SKM-1 treated with dmso at 0.1 percent for 144 hours (cell line): ENCODE results near the gene TP53BP1.
A peak's percentile ranks its signal among the peaks of the same experiment; 100 is the strongest.
"Not testable (repeated sequence)": the region's sequence is repeated elsewhere in the genome, so short reads cannot be mapped to it uniquely, and the experiment has no call there.

Experiments
- DNase-seq: peaks from one replicate; lab custom pipeline; 2025; ENCODE audit not compliant: unreplicated experiment; lab: John Stamatoyannopoulos, UW

TP53BP1 gene, protein sequence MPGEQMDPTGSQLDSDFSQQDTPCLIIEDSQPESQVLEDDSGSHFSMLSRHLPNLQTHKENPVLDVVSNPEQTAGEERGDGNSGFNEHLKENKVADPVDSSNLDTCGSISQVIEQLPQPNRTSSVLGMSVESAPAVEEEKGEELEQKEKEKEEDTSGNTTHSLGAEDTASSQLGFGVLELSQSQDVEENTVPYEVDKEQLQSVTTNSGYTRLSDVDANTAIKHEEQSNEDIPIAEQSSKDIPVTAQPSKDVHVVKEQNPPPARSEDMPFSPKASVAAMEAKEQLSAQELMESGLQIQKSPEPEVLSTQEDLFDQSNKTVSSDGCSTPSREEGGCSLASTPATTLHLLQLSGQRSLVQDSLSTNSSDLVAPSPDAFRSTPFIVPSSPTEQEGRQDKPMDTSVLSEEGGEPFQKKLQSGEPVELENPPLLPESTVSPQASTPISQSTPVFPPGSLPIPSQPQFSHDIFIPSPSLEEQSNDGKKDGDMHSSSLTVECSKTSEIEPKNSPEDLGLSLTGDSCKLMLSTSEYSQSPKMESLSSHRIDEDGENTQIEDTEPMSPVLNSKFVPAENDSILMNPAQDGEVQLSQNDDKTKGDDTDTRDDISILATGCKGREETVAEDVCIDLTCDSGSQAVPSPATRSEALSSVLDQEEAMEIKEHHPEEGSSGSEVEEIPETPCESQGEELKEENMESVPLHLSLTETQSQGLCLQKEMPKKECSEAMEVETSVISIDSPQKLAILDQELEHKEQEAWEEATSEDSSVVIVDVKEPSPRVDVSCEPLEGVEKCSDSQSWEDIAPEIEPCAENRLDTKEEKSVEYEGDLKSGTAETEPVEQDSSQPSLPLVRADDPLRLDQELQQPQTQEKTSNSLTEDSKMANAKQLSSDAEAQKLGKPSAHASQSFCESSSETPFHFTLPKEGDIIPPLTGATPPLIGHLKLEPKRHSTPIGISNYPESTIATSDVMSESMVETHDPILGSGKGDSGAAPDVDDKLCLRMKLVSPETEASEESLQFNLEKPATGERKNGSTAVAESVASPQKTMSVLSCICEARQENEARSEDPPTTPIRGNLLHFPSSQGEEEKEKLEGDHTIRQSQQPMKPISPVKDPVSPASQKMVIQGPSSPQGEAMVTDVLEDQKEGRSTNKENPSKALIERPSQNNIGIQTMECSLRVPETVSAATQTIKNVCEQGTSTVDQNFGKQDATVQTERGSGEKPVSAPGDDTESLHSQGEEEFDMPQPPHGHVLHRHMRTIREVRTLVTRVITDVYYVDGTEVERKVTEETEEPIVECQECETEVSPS (N-terminal part only)

DNA sequence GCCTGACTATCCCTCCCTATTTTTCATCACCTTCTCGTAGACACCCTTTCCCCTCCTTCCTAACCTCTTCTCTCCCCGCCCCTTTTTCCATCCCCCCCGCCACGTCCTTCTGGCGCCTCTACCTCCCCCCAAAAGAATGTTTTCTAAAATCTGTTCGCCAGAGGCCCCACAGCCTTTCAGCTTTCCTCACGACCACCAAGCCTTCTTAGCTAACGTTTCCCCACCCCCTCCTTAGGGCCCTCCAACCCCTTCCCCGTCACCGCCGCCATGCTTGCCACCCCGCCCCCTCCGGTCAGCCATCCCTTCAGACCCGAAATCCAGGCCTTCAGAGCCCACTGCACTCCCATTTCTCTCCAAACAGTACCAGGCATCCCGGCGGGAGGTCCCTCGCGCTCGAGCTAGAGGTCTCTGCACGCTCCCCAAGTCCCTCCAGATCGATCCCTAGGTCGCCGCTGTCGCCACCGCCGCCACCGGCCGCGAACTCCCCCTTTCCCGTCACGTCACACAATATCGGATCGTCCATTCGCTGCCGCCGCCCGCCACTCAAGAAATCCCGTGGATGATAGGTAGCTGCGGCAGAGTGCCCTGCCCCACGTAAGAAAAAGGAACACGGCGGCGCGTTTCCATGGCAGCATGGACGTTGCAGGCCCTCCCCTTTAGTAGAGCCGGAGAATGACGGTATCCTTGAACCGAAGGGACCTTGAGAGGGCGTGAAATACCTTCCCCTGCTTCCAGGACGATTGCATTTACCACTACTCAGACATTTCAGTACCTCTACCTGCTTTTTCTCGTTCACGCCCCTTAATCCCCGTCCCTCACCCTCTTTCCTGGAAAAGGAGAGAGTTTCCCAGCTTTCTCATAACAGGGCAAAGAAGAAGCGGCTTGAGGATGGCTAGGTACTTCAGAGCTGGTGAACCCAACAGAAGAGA, at the start of gene TP53BP1:
Gene TP53BP1, minus strand, starts transcription at position 484 of the 929 bp plus-strand sequence. Its CDS starts 113 bp downstream, at position 371.
- peak; percentile 77 for DNase-seq

GRCh38 chr15:43541785-43542184, 48.8 kb upstream of the TP53BP1 start:
- no peak for DNase-seq

DNA sequence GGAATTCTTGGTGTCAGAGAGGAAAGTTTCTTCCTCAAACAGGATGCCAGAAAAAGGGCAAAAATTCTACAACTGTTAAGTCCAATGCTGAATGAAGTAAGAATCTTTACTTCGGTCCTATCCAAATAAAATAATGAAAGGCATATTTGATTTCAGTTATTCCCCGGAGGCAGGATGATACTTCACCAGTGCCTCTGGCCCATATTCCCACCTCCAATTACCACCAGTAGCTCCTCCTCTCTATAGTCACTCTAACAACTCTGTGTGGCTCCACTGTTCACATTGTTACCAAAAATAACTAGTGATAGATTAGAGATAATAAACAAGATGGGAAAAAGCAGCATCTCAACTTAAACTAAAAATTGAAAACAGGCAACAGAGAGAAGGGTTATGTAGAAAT, 45.1 kb upstream of the TP53BP1 start:
- no peak for DNase-seq

DNA sequence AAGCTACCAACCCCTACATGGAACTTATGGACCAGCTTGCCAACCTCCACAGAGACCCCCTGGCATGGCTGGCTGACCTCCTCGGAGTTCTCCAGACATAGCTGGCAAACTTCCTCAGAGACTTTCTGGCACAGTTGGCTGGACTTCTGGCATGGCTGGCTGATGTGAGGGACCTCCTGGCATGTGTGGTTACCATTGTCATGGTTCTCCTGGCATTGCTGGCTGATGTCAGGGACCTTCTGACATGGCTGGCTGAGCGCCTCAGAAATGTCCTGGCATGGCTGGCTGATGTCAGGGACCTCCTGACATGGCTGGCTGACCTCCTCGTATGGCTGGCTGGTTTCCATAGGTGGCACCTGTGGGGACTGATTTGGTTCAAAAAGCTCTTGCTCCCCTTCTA, 41.9 kb upstream of the TP53BP1 start:
- DNase-seq = no peak

- DNase-seq = not testable (repeated sequence)
Observed at GRCh38 chr15:43532826-43533225, 39.9 kb upstream of the TP53BP1 start.

- DNase-seq = no peak
Observed at GRCh38 chr15:43531018-43531670, 38.2 kb upstream of the TP53BP1 start.

DNA sequence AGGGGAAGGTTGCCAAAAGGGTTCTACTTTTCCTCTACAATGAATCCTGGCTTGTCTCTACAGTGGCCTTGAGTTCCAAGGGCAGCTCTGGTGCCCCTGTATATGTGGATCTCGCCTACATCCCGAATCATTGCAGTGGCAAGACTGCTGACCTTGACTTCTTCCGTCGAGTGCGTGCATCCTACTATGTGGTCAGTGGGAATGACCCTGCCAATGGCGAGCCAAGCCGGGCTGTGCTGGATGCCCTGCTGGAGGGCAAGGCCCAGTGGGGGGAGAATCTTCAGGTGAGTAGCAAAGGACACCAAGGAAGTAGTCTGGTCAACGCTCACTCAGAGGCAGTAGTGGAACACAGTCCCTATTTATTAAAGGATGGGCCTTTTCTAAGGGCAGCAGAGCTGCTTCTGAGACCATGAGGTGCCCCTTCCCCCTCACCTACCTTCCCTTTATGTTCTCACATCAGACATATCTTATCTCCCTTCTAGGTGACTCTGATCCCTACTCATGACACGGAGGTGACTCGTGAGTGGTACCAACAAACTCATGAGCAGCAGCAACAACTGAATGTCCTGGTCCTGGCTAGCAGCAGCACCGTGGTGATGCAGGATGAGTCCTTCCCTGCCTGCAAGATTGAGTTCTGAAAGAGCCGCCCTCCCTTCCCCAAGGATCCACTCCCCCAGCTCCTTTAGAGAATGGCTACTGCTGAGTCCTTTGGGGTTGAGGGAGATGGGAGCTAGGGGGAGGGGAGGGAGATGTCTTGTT, 36.8 kb upstream of the TP53BP1 start:
- DNase-seq = no peak

DNA sequence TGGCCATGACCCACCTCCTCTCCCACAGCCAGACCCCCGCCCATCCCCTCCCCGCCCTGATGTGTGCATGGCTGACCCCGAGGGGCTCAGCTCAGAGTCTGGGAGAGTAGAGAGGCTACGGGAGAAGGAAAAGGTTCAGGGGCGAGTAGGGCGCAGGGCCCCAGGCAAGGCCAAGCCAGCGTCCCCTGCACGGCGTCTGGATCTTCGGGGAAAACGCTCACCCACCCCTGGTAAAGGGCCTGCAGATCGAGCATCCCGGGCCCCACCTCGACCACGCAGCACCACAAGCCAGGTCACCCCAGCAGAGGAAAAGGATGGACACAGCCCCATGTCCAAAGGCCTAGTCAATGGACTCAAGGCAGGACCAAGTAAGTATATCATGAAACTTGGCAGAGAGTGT, 36.2 kb upstream of the TP53BP1 start:
- no peak for DNase-seq

DNA sequence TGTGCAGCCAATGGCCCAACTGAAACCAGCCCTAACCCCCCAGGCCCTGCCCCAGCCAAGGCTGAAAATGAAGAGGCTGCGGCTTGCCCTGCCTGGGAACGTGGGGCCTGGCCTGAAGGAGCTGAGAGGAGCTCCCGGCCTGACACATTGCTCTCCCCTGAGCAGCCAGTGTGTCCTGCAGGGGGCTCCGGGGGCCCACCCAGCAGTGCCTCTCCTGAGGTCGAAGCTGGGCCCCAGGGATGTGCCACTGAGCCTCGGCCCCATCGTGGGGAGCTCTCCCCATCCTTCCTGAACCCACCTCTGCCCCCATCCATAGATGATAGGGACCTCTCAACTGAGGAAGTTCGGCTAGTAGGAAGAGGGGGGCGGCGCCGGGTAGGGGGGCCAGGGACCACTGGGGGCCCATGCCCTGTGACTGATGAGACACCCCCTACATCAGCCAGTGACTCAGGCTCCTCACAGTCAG, 35.6 kb upstream of the TP53BP1 start:
- DNase-seq = no peak

- no peak for DNase-seq
Observed at GRCh38 chr15:43527802-43528541, 35.0 kb upstream of the TP53BP1 start.

GRCh38 chr15:43527016-43527801, 34.3 kb upstream of the TP53BP1 start:
- no peak for DNase-seq

GRCh38 chr15:43526261-43526930, 33.4 kb upstream of the TP53BP1 start:
- DNase-seq = no peak

DNA sequence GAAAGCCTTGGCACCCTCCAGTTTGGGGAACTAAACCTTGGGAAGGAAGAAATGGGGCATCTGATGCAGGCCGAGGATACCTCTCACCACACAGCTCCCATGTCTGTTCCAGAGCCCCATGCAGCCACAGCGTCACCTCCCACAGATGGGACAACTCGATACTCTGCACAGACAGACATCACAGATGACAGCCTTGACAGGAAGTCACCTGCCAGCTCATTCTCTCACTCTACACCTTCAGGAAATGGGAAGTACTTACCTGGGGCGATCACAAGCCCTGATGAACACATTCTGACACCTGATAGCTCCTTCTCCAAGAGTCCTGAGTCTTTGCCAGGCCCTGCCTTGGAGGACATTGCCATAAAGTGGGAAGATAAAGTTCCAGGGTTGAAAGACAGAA, 32.2 kb upstream of the TP53BP1 start:
- no peak for DNase-seq

- no peak for DNase-seq
Observed at GRCh38 chr15:43524254-43524845, 31.4 kb upstream of the TP53BP1 start.

GRCh38 chr15:43523646-43524045, 30.7 kb upstream of the TP53BP1 start:
- DNase-seq = no peak

DNA sequence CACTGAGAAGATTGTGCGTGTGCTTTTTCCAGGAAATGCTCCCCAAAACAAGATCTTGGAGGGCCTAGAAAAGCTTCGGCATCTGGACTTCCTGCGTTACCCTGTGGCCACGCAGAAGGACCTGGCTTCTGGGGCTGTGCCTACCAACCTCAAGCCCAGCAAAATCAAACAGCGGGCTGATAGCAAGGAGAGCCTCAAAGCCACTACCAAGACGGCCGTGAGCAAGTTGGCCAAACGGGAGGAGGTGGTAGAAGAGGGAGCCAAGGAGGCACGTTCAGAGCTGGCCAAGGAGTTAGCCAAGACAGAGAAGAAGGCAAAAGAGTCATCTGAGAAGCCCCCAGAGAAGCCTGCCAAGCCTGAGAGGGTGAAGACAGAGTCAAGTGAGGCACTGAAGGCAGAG, 29.3 kb upstream of the TP53BP1 start:
- no peak for DNase-seq
